K562 (cell line): ENCODE data around the gene SEBOX. TPM values are rescaled to one million over a fixed set of nuclear protein-coding genes. Genes with fewer than 3 reads are reported as not detected.

Source experiments
- ATF3 ChIP-seq, 2 experiments: fragments of 450-650 bp in 1 of 2; sonication (generic) in 1 of 2; formaldehyde crosslinking in 1 of 2; IDR thresholded peaks in 1 of 2; conservative IDR thresholded peaks in 1 of 2; 2 replicates each; pipeline versions ENCODE4 v1.6.1 to v1.8.1; 2016 to 2023; ENCODE audit warnings: mild to moderate bottlenecking in 2 of 2, moderate library complexity in 2 of 2, inconsistent platforms in 1 of 2, missing genetic modification reagents in 1 of 2
- CBFA2T2 ChIP-seq: fragments of 450-650 bp; conservative IDR thresholded peaks from 2 replicates; pipeline ENCODE4 v1.6.1; 2017; ENCODE audit warnings: mild to moderate bottlenecking
- CLOCK ChIP-seq: fragments of 250-450 bp; sonication (Bioruptor Pico); IDR thresholded peaks from 2 replicates; pipeline ENCODE4 v1.4.0; 2020; ENCODE audit warnings: mild to moderate bottlenecking, moderate library complexity, borderline replicate concordance
- KAT2B ChIP-seq: IDR thresholded peaks from one replicate; pipeline ENCODE4 v1.6.1; 2012; ENCODE audit warnings: low read depth, mild to moderate bottlenecking, control low read depth, inconsistent platforms, low read length, moderate library complexity
- NKRF ChIP-seq: fragments of 450-650 bp; IDR thresholded peaks from 2 replicates; pipeline ENCODE4 v1.6.1; 2016; ENCODE audit warnings: borderline replicate concordance
- SAP30 ChIP-seq: fragments of 200-600 bp; sonication (generic); IDR thresholded peaks from 2 replicates; pipeline ENCODE4 v1.6.1; 2012; ENCODE audit warnings: borderline replicate concordance, low read depth, mild to moderate bottlenecking, moderate library complexity, low read length, control low read depth, inconsistent platforms; ENCODE audit not compliant: insufficient read depth, poor library complexity, severe bottlenecking
- SUPT5H ChIP-seq: fragments of 450-650 bp; IDR thresholded peaks from 2 replicates; pipeline ENCODE4 v1.6.1; 2016
- TGIF2 ChIP-seq: sonication (generic); formaldehyde crosslinking; IDR thresholded peaks from 2 replicates; pipeline ENCODE4 v1.8.1; 2022; ENCODE audit warnings: mild to moderate bottlenecking, missing genetic modification reagents, moderate library complexity
- XRCC5 ChIP-seq: fragments of 200-400 bp; formaldehyde crosslinking; IDR thresholded peaks from 2 replicates; pipeline ENCODE4 v1.6.1; 2017; ENCODE audit warnings: low read depth, mild to moderate bottlenecking, low read length
- ZBTB34 ChIP-seq: fragments of 250-450 bp; sonication (Bioruptor Pico); IDR thresholded peaks from 2 replicates; pipeline ENCODE4 v1.8.0; 2021; ENCODE audit warnings: mild to moderate bottlenecking, moderate library complexity
- ZNF395 ChIP-seq: fragments of 200-800 bp; sonication (Bioruptor generic); IDR thresholded peaks from 2 replicates; pipeline ENCODE4 v1.6.1; 2017; ENCODE audit warnings: missing genetic modification characterization, missing compliant biosample characterization
- ZNF740 ChIP-seq, 3 experiments: fragments of 200-800 bp in 1 of 3; sonication (Bioruptor generic) in 1 of 3; sonication (generic) in 1 of 3; formaldehyde crosslinking in 1 of 3; IDR thresholded peaks; 2 replicates each; pipeline versions ENCODE4 v1.6.1 to v1.8.0; 2016 to 2022; ENCODE audit warnings: mild to moderate bottlenecking in 2 of 3, missing compliant biosample characterization in 2 of 3, missing genetic modification characterization in 2 of 3, missing genetic modification reagents in 1 of 3
- polyA plus RNA-seq, 8 experiments: library from polyadenylated mRNA; depleted of rRNA in 4 of 8; stranded (reverse) in 5 of 8; unstranded in 3 of 8; fragments of >200 nt; fragmentation: Nextera tagmentation in 2 of 8; fragmentation: Illumina TruSeq in 1 of 8; extraction: Ambion mirVana in 2 of 8; extraction: Trizol in 1 of 8; gene quantifications; 2 replicates each; pipeline versions ENCODE4 v1.2.1 to v1.2.3, GENCODE V29; 2011 to 2014; ENCODE audit warnings: inconsistent platforms in 1 of 8, missing spikeins in 1 of 8
- total RNA-seq, 7 experiments: library from RNA; depleted of rRNA in 6 of 7; stranded (reverse); fragments of >200 nt in 6 of 7; fragmentation: Illumina TruSeq in 2 of 7; extraction: Trizol in 2 of 7; gene quantifications; 2 replicates each; pipeline versions ENCODE4 v1.2.1 to v1.2.3, GENCODE V29; 2011 to 2021; ENCODE audit warnings: low replicate concordance in 1 of 7

Gene SEBOX
- total and polyA plus RNA-seq, 9 of the 15 experiments (the other 6 are each of a cell fraction or from before 2014, with no cell fraction given): not detected

GRCh38 chr17:28335959-28336871 lies 28.8 kb downstream of the SEBOX start (continued):
- TF ChIP-seq ATF3 (IDR thresholded peaks at IDR 0.05) (peak; percentile 90), ATF3 (CRISPR knock-in tag; conservative IDR thresholded peaks at IDR 0.05) (no peak), SUPT5H (no peak), ZNF395 (no peak), ZBTB34 (CRISPR knock-in tag) (no peak), NKRF (peak; percentile 4; the same call in 1 of the 2 replicates), CBFA2T2 (no peak), KAT2B (no peak), SAP30 (peak; percentile 73), CLOCK (CRISPR knock-in tag) (no peak), TGIF2 (CRISPR knock-in tag) (no peak), XRCC5 (no peak), ZNF740 (CRISPR knock-in tag; IDR thresholded peaks at IDR 0.05) (no peak), ZNF740 (tag; IDR thresholded peaks at IDR 0.05) (no peak; a peak in 1 of 4 replicates)
